OCI-M2 (cell line): Measurements from ENCODE around the gene PCSK4.
"Not testable (repeated sequence)": the region's sequence is repeated elsewhere in the genome, so short reads cannot be mapped to it uniquely, and the experiment has no call there.

Source experiments
- DNase-seq: peaks from one replicate; lab custom pipeline; 2025; ENCODE audit not compliant: unreplicated experiment; lab: John Stamatoyannopoulos, UW

Gene PCSK4

DNA sequence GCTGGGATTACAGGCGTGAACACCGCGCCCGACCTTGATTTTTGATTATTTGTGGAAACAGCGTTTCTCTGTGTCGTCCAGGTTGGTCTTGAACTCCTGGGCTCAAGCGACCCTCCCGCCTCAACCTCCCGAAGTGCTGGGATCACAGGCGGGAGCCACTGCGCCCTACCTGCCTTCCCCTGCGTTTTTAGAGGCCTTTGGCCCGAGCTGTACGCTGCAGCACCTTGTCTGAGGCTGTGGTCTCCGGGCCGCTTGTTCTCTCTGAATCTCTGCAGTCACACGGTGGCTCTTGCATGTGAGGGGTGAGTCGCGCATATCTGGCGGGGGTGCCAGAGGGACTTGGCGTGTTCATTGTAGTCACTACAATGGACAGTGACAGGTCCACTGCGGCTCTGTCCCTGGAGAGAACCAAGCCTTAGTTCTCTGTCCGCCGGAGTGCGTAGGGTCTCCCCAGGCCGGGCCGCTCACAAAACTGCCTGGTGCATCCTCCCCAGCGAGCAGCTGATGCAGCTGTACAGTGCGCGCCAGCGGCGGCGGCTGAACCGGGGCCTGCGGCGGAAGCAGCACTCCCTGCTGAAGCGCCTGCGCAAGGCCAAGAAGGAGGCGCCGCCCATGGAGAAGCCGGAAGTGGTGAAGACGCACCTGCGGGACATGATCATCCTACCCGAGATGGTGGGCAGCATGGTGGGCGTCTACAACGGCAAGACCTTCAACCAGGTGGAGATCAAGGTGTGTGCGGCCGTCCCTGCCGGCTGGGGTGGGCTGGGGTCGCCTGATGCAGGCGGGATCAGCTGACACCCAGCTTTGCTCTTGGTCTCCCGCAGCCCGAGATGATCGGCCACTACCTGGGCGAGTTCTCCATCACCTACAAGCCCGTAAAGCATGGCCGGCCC, 50.4 kb downstream of the PCSK4 start:
- not testable (repeated sequence) for DNase-seq

GRCh38 chr19:1438933-1439354, 51.2 kb downstream of the PCSK4 start:
- DNase-seq: no peak

DNA sequence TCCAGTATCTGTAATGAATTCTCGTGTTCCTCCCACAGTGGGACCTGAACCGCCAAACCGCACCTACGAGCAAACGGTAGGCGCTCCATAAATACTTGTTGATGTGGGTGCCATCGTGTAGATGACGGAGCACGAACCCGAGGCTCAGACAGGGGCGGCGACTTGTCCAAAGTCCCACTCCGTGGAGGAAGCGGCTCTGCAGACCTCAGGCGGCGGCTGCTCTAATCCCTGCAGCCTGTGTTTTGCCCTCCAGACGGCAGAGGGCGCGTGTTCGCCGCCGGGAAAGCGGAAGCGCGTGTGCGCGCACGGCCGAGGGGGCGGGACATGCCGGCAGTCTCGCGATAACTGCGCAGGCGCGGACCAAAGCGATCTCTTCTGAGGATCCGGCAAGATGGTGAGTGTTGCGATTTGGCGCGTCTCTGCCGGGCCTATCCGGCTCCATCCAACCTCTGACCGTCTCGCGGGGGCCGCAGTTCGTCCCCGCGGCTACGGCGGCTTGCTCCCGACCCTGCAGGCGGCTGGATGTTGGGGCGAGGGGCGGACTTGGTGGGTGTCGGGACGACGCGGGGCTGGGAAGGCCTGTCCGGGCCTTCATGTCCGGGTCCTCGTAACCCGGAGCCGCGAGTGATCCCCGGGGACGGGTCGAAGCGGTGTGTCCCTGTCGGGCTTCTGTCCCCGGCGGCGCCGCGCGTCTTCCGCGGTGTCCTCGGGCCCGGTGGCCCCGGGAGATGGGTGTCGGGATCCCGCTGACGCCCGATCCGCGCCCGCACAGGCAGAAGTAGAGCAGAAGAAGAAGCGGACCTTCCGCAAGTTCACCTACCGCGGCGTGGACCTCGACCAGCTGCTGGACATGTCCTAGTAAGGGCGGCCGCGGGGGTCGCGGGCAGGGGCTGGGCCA, 51.9 kb downstream of the PCSK4 start, which contains the start of gene RPS15:
Gene RPS15, plus strand, starts transcription at position 362 of the 898 bp plus-strand sequence. Its CDS starts 30 bp downstream, at position 392.
- DNase-seq: no peak

DNA sequence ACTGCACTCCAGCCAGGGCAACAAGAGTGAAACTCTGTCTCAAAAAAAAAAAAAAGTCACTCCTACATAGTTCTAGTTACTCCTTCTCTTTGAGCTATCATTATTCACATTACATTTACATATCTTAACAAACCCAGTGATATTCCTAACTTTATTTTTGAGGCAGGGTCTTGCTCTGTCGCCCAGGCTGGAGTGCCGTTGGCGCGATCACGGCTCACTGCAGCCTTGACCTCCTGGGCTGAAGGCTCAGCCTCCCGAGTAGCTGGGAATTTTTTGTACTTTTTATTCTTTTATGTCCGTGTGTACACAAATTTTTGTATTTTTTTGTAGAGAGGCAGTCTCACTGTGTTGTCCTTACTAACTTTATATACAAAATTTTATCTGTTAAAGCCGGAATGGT, 52.5 kb downstream of the PCSK4 start:
- no peak for DNase-seq

DNA sequence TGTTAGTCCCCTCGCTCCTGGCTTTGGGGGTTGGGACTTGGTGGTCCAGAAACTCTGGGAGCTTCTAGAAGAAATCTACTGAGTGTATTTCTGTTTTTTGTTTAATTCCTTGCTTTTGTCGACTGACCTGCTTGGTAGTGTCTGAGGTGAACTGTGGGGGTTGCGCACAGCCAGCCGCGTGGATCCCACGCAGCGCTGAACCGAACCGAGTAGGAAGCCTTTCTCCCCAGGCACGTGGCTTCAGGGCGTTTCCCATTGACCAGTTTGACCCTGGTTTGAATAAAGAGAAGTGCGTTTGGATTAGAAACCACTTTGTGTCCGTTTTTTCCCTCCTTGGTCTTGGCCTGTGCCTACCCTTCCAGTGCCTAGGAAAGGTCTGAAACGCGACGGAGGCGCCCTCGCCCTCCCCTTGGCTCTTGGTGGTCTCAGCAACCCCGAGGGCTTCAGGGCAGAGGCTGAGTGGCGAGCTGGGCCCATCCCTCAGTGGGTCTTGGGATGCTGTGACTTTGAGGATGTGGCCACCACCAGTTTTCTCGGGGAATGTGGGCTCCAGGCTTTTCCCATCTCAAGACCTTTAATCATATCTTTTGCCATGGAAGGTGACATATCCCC, 54.7 kb downstream of the PCSK4 start:
- DNase-seq: no peak

DNA sequence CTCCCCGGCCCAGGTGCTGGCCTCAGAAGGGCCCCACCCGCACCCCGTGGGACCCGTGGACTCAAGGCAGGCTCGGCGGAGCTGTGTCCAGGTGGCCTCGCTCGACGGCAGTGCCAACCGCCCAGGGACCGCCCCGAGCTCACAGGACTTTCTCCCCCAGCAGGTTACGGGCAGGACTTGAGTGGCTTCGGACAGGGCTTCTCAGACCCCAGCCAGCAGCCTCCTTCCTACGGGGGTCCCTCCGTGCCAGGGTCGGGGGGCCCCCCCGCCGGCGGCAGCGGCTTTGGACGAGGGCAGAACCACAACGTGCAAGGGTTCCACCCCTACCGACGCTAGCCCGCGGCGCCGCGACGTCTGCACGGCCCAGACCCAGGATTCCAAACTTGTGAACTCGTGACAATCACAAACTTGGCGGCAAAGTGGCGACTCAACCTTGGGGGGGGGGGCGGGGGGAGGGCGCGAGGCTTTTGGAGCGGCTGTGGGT, 55.5 kb downstream of the PCSK4 start:
- DNase-seq: no peak

DNA sequence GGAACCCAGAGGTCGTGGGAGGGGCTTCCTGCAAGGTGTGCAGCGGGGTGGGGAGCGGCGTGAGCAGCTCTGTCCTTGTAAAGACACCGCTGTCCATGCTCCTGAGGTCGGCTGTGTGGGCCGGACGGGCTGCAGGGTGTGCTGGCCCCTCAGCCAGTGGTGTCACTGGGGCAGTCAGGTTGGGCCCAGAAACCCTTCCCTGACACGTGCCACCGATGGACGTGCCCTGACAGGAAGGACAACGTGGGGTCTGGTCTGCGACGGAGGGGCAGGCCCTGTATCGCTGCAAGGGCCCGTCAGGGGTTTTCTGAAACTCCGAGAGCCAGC, 56.1 kb downstream of the PCSK4 start:
- DNase-seq: no peak

DNA sequence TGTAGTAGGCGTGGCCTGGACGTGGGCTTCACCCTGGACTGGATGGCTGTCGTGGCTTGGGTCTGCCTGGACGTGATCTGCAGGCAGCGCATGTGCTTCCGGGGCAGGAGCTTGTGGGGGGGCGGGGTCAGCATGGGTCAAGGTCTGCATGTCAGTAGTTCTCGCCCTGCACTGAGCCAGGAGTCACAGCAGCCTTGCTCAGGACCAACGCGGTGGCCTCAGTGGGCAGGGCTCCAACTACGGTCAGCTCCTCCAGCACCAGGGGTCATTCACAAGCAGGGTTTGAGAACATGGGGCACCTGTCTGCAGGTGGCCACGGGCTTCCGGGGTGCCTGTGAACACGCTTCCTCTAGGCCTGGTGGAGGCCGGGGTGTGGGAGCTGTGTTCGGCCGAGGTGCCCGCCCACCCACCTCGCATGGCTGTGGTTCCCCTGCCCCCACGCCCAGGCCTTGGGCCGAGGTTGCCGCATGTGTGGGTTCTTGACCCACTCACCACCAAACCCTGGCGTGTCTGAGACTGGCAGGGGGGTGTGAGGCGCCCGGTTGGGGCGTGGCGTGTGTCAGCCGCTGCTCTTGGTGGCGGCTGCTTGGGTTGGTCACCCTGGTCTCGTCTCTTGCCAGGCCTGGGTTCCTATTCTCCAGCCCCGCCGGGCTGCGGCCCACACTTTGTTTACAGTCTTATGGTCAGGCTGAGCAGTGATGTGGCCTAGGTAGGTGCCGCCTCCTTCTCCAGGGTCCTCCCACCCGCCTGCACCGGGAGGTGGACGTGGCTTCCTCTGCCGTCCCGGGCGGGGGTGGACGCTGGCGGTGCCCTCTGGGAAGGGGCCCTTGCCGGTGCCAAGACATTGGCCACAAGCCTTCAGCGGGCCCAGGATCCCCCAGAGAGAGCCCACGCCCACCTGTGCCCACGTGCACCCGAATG, 56.8 kb downstream of the PCSK4 start:
- DNase-seq: no peak

DNA sequence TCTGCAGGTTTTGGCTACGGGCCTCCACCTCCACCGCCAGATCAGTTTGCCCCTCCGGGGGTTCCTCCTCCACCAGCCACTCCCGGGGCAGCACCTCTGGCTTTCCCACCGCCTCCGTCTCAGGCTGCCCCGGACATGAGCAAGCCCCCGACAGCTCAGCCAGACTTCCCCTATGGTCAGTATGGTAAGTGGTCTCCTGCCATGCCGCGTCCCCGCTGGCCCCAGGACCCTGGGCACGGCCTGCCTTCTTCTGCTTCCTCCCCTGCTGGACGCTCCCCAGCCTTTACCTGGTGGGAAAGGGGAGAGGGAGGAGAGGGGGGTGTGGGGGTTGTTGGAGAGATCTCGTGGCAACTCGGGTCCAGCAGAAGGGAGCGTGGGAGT, 57.7 kb downstream of the PCSK4 start:
- DNase-seq: no peak

DNA sequence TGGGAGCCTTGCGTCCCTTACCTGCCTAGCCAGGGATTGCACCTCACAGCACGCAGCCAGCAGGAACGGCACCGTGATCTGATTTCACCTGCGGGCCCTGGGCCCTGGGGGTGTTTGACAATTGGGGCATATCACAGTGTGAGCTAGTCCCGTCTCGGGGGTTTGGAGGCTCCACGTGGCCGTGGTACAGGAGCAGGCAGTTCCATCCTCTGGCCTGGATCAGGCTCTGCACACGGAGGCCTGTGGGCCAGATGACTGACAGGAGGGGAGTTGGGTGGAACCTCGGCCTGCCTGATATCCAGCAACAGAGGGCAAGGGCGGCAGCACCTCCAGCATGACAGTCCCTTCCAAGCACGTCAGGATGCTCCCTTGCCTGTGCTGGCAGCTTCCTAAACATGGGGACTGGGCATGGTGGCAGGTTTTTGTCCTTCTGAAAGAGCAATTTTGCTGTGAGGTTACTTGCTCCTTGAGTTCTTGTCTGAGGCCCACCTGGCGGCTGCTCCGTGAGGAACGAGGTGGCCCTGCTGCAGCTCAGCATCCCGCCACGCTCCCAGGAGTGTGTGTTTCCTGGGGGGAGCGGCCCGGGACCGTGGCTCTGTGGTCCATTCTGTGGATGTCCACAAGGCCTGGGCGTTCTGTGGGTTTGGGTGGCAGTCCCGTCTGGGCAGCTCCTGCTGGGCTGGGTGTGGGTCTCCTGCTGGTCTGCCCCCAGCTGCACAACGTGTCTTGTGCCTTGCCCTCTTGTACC, 58.2 kb downstream of the PCSK4 start:
- DNase-seq: no peak
